NB4 (cell line): ENCODE data around the gene RNF152.

Experiments
- DNase-seq: peaks from one replicate; pipeline ENCODE4 v3.0.0; 2010; ENCODE audit warnings: low read depth
- H3K4me3 ChIP-seq: one replicate; pipeline ENCODE4 v1.5.1; 2011; ENCODE audit warnings: mild to moderate bottlenecking, low read depth, low read length, moderate library complexity
- CTCF ChIP-seq: IDR thresholded peaks from one replicate; pipeline ENCODE4 v1.5.1; 2012; ENCODE audit warnings: low read depth, low read length
- MYC ChIP-seq: IDR thresholded peaks from 2 replicates; pipeline ENCODE4 v1.6.1; 2011; ENCODE audit warnings: low read depth, low read length
- POLR2A ChIP-seq: IDR thresholded peaks from 2 replicates; pipeline ENCODE4 v1.6.1; 2011; ENCODE audit warnings: mild to moderate bottlenecking; ENCODE audit not compliant: insufficient read length; ENCODE audit errors: extremely low read depth
- TF ChIP-seq, protein P1 (sequence below): IDR thresholded peaks from 2 replicates; pipeline ENCODE4 v1.6.1; 2011; ENCODE audit warnings: low read depth, low read length

The RNF152 gene

GRCh38 chr18:61764381-61764780 is 128.4 kb downstream of the RNF152 start:
- TF ChIP-seq MYC = no peak
- TF ChIP-seq POLR2A = no peak
- TF ChIP-seq, protein P1, sequence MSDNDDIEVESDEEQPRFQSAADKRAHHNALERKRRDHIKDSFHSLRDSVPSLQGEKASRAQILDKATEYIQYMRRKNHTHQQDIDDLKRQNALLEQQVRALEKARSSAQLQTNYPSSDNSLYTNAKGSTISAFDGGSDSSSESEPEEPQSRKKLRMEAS = no peak
- TF ChIP-seq CTCF = no peak
- H3K4me3 ChIP-seq = no peak overlapping the region
- peak; percentile 4 for DNase-seq

- TF ChIP-seq, protein P1 = no peak
- TF ChIP-seq MYC = no peak
- no peak for TF ChIP-seq CTCF
- no peak for TF ChIP-seq POLR2A
Measured at GRCh38 chr18:61761875-61762274, 130.9 kb downstream of the RNF152 start.

More at GRCh38 chr18:61761875-61762274, 130.9 kb downstream of the RNF152 start:
- H3K4me3 ChIP-seq = no peak overlapping the region
- DNase-seq = no peak
